ENCODE data around the gene ZSCAN4.

GRCh38 chr19:57672466-57672865 lies 3.7 kb downstream of the ZSCAN4 start:
- TF ChIP-seq CTCF (IDR thresholded peaks at IDR 0.05): no peak
- no peak for TF ChIP-seq POLR2A (IDR thresholded peaks at IDR 0.05)
